ENCODE data around the gene AFTPH. TPM values are rescaled to one million over a fixed set of nuclear protein-coding genes. Genes with fewer than 3 reads are reported as not detected.
"Not testable (repeated sequence)": the region's sequence is repeated elsewhere in the genome, so short reads cannot be mapped to it uniquely, and the experiment has no call there.

The AFTPH gene
- total RNA-seq, 1 experiment from 2014 or later, result 18.8 TPM

DNA sequence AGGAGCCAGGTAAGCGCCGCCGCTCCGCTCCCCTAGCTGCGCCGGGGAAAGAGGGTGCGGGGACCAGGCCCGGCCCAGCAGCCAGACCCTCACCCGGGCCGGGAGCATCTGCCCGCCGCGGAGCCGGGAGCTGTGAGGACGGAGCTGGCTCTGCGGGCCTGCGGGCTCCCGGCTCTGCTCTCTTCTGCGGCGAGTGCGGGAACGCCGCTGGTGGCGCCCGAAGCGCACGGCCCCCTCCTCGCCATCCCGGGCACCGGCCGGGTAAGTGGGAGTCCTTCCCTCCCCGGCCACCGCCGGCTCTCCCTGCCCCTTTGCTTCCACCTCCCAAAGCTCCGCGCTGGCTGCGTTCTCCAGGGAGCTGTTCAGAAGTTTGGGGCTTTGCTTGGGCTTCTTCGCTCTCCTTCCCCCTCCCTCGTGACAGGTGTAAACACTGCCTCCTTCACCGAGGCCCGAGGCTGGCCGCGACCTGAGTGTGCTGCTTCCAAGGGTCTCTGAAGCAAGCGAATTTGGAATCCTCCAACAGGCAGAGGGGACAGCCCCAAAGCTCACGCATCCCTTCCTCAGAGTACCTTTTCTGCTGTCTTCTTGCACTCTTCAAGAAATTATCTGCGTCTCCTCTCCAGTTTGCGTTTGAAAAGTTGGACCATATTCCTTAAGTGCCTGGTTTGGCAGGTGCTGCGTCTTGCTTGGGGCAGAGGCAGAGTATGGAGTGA lies 632 bp downstream of the AFTPH start:
- H3K27ac ChIP-seq (ENCODE audit: low read depth, low read length, poor library complexity, severe bottlenecking), result peak overlapping the region; percentile 84
- DNase-seq (ENCODE audit: low spot score), result peak; percentile 17
- no peaks in the 10 kb centered on the region for H3K27me3 ChIP-seq (replicated peaks; ENCODE audit: insufficient read depth, low read depth, low read length, poor library complexity)
- intact Hi-C loops (cut with micrococcal nuclease; ENCODE audit: unreplicated experiment), result loop anchor here (5.0 kb wide), 2 partner anchors 128 to 343 kb away; partner anchors contain the start of gene SERTAD2
- ChIA-PET POLR2A (ENCODE audit: low non-redundant PET) (interaction anchor here (0.6 to 1.0 kb wide), 2 partner anchors 8 to 51 kb away, joined by 3 to 4 read pairs; no protein-coding TSS in a partner anchor), CTCF (interaction anchor here (1.0 to 1.3 kb wide), 2 partner anchors 38 to 194 kb away, joined by 3 to 4 read pairs; no protein-coding TSS in a partner anchor)
- peak overlapping the region; percentile 94 for H3K4me3 ChIP-seq (ENCODE audit: low read depth, low read length, poor library complexity, severe bottlenecking)
- no peak for TF ChIP-seq EZH2 (IDR thresholded peaks at IDR 0.05; ENCODE audit: borderline replicate concordance, low read depth, low read length, poor library complexity, severe bottlenecking)
- TF ChIP-seq, protein P1, sequence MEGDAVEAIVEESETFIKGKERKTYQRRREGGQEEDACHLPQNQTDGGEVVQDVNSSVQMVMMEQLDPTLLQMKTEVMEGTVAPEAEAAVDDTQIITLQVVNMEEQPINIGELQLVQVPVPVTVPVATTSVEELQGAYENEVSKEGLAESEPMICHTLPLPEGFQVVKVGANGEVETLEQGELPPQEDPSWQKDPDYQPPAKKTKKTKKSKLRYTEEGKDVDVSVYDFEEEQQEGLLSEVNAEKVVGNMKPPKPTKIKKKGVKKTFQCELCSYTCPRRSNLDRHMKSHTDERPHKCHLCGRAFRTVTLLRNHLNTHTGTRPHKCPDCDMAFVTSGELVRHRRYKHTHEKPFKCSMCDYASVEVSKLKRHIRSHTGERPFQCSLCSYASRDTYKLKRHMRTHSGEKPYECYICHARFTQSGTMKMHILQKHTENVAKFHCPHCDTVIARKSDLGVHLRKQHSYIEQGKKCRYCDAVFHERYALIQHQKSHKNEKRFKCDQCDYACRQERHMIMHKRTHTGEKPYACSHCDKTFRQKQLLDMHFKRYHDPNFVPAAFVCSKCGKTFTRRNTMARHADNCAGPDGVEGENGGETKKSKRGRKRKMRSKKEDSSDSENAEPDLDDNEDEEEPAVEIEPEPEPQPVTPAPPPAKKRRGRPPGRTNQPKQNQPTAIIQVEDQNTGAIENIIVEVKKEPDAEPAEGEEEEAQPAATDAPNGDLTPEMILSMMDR (conservative IDR thresholded peaks at IDR 0.05; ENCODE audit: low read depth, low read length), result no peak
- no peaks in the 10 kb centered on the region for H3K9me3 ChIP-seq (ENCODE audit: low read depth, low read length, poor library complexity, severe bottlenecking)
- H3K4me1 ChIP-seq (ENCODE audit: insufficient read depth, low read length, poor library complexity, severe bottlenecking), result peaks cover 21% of the 10 kb centered on the region
- no peaks in the 10 kb centered on the region for H3K36me3 ChIP-seq (ENCODE audit: insufficient read depth, low read length, poor library complexity, severe bottlenecking)
- BruUV-seq (replicated peaks), result no TSS peak

DNA sequence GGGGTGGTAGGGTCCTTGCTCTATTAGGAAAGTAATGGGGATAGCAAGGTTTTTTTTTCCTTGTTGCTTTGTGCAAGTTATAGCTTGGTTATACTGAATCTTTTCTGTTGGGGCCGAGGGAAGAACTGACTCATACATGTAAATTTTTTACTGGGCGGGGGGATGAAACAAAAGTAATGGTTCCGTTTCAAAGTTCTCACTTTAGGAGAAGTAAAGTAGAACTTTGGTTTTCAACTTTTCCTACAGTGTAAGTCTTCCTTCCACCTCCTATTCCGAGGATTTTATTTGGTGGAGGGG lies 1.1 kb downstream of the AFTPH start:
- Histone ChIP-seq H3K4me3 (ENCODE audit: low read depth, low read length, poor library complexity, severe bottlenecking) (peak overlapping the region; percentile 94), H3K27me3 (replicated peaks; ENCODE audit: insufficient read depth, low read depth, low read length, poor library complexity) (no peaks in the 10 kb centered on the region), H3K4me1 (ENCODE audit: insufficient read depth, low read length, poor library complexity, severe bottlenecking) (peaks cover 21% of the 10 kb centered on the region), H3K36me3 (ENCODE audit: insufficient read depth, low read length, poor library complexity, severe bottlenecking) (no peaks in the 10 kb centered on the region), H3K9me3 (ENCODE audit: low read depth, low read length, poor library complexity, severe bottlenecking) (no peaks in the 10 kb centered on the region), H3K27ac (ENCODE audit: low read depth, low read length, poor library complexity, severe bottlenecking) (peak overlapping the region; percentile 84)
- intact Hi-C loops (cut with micrococcal nuclease; ENCODE audit: unreplicated experiment), result no loop called here
- peak; percentile 25 for DNase-seq (ENCODE audit: low spot score)
- TF ChIP-seq, protein P1 (conservative IDR thresholded peaks at IDR 0.05; ENCODE audit: low read depth, low read length), result no peak
- TF ChIP-seq EZH2 (IDR thresholded peaks at IDR 0.05; ENCODE audit: borderline replicate concordance, low read depth, low read length, poor library complexity, severe bottlenecking), result no peak
- POLR2A ChIA-PET (ENCODE audit: low non-redundant PET), result interaction anchor here (0.6 kb wide), 1 partner anchor 52 kb away, joined by 3 read pairs; no protein-coding TSS in a partner anchor
- no TSS peak for BruUV-seq (replicated peaks)
- CTCF ChIA-PET, result interaction anchor here (1.3 kb wide), 1 partner anchor 194 kb away, joined by 4 read pairs; no protein-coding TSS in a partner anchor

DNA sequence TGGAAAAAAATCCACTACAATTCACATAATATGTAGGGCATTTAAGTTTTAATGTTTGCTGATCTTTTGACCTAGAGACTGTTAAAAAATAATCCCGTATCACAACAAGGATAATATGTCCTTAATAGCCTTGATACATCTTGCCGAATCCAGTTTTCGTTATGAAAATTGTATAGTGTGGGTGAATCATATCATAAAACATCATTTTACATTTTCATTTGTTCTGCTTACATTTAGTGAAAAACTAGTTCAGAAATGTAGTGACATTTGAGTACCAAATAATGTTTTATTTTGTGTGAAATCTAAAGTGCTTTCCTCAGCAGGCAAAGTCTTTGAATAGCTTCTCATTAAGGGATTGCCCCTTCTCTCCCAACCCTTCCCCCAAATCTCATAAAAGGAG lies 1.9 kb downstream of the AFTPH start:
- TF ChIP-seq, protein P1 (conservative IDR thresholded peaks at IDR 0.05; ENCODE audit: low read depth, low read length), result no peak
- no peak for TF ChIP-seq EZH2 (IDR thresholded peaks at IDR 0.05; ENCODE audit: borderline replicate concordance, low read depth, low read length, poor library complexity, severe bottlenecking)
- Histone ChIP-seq H3K27me3 (replicated peaks; ENCODE audit: insufficient read depth, low read depth, low read length, poor library complexity) (no peaks in the 10 kb centered on the region), H3K36me3 (ENCODE audit: insufficient read depth, low read length, poor library complexity, severe bottlenecking) (no peaks in the 10 kb centered on the region), H3K4me1 (ENCODE audit: insufficient read depth, low read length, poor library complexity, severe bottlenecking) (peaks cover 21% of the 10 kb centered on the region), H3K9me3 (ENCODE audit: low read depth, low read length, poor library complexity, severe bottlenecking) (no peaks in the 10 kb centered on the region), H3K27ac (ENCODE audit: low read depth, low read length, poor library complexity, severe bottlenecking) (no peak overlapping the region), H3K4me3 (ENCODE audit: low read depth, low read length, poor library complexity, severe bottlenecking) (peak overlapping the region; percentile 94)
- intact Hi-C loops (cut with micrococcal nuclease; ENCODE audit: unreplicated experiment), result no loop called here
- DNase-seq (ENCODE audit: low spot score), result no peak
- BruUV-seq (replicated peaks), result no TSS peak
- POLR2A ChIA-PET (ENCODE audit: low non-redundant PET), result no interaction called here
- CTCF ChIA-PET, result no interaction called here

DNA sequence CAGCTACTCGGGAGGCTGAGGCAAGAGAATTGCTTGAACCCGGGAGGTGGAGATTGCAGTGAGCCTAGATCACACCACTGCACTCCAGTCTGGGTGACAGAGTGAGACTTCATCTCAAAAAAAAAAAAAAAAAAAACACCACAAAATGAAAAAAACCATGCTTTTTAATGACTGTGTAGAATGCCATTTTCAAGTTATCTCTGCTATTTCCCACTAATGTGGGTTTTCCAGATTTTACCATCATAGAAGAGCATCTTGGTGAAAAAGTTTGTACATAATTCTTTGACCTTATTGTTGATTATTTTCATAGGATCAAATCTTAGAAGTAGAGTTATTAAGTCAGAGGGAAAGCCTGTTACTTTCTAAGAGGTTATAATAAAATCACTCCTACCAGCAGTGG lies 6.8 kb downstream of the AFTPH start:
- intact Hi-C loops (cut with micrococcal nuclease; ENCODE audit: unreplicated experiment); BruUV-seq (replicated peaks): not testable (repeated sequence)

More for the DNA sequence above, 6.8 kb downstream of the AFTPH start:
- POLR2A ChIA-PET (ENCODE audit: low non-redundant PET); H3K36me3 ChIP-seq (ENCODE audit: insufficient read depth, low read length, poor library complexity, severe bottlenecking); H3K27me3 ChIP-seq (replicated peaks; ENCODE audit: insufficient read depth, low read depth, low read length, poor library complexity); DNase-seq (ENCODE audit: low spot score); CTCF ChIA-PET; H3K9me3 ChIP-seq (ENCODE audit: low read depth, low read length, poor library complexity, severe bottlenecking); H3K27ac ChIP-seq (ENCODE audit: low read depth, low read length, poor library complexity, severe bottlenecking); H3K4me3 ChIP-seq (ENCODE audit: low read depth, low read length, poor library complexity, severe bottlenecking): not testable (repeated sequence)
- H3K4me1 ChIP-seq (ENCODE audit: insufficient read depth, low read length, poor library complexity, severe bottlenecking), result peaks cover 32% of the 10 kb centered on the region
